ENCODE data around the gene DMD.

Gene DMD

GRCh38 chrX:31227250-31227649 is 1984.1 kb downstream of the DMD start:
- FAIRE-seq, result no peak
- no peak for DNase-seq (ENCODE audit: insufficient read length, low spot score)
- no peak for TF ChIP-seq POLR2A (IDR thresholded peaks at IDR 0.05; ENCODE audit: low read depth, low read length)

DNA sequence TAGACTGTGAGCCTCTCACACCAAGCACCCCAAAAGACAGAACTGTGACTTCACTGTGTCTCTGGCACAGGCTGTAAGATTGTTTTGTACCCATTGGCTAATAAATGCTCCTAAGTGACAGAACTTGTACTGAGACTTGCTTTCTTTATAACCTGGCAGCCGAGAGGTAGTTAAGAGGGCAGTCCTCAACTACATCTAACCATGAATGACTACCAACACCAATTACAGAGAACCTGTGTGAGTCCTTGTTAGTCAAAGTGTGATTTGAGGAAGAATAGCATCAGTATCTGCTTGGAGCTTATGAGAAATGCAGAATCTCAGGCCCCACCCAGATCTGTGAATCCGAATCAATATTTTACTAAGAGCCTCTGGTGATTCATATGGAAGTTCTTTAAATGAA is 1985.5 kb downstream of the DMD start:
- FAIRE-seq (no peak), DNase-seq (ENCODE audit: insufficient read length, low spot score) (no peak)
- no peak for TF ChIP-seq POLR2A (IDR thresholded peaks at IDR 0.05; ENCODE audit: low read depth, low read length)

DNA sequence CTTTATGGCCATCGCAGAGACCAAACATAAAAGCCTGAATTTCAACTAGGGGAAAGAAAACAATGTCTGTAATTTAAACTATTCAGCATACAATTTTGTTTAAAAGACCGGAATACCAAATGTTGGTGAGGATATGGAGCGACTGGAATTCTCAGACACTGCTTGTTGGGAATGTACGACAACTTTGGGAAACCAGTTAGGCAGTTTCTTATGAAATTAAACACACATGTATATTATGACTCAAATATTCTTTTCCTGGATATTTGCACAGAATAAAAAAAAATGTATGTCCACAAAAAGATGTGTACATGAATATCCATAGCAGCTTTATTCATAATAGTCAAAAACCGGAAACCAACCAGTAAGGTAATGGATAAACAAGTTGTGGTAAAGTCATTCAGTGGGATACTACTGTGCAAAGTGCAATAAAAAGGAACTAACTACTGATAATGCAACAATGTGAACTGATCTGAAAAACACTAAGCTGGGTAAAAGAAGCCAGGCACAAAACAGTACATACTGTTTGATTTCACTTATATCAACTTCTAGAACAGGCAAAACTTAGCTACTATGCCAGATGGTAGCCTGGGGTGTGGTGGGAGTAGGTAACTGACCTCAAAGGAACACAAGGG is 1986.9 kb downstream of the DMD start:
- TF ChIP-seq POLR2A (IDR thresholded peaks at IDR 0.05; ENCODE audit: low read depth, low read length), result no peak
- DNase-seq (ENCODE audit: insufficient read length, low spot score) (no peak), FAIRE-seq (no peak)

DNA sequence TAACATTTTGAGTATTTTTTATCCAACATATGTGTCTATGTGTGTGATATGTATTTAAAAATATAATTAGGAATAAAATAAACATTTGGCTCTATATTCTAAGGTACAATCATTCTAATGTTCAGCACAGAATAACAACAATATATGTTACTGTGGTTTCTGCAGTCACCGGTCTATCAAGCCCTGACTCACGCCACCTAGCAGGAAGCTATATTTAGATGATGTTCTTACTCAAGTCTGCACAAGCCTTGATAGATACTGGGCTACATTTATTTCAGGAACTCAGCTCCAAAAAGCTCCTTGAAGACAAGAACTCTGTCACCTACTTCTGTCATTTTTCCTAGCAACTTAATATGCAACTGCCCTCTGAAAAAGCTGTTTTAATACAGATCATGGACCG is 1987.5 kb downstream of the DMD start:
- no peak for FAIRE-seq
- TF ChIP-seq POLR2A (IDR thresholded peaks at IDR 0.05; ENCODE audit: low read depth, low read length), result no peak
- no peak for DNase-seq (ENCODE audit: insufficient read length, low spot score)

- no peak for FAIRE-seq
- no peak for TF ChIP-seq POLR2A (IDR thresholded peaks at IDR 0.05; ENCODE audit: low read depth, low read length)
These were observed 1988.4 kb downstream of the DMD start for GRCh38 chrX:31222946-31223345.

GRCh38 chrX:31219174-31219573 is 1992.2 kb downstream of the DMD start:
- DNase-seq (ENCODE audit: insufficient read length, low spot score) (no peak), FAIRE-seq (no peak)
- TF ChIP-seq POLR2A (IDR thresholded peaks at IDR 0.05; ENCODE audit: low read depth, low read length), result no peak

More at GRCh38 chrX:31222946-31223345, 1988.4 kb downstream of the DMD start:
- DNase-seq (ENCODE audit: insufficient read length, low spot score), result no peak

- no peak for DNase-seq (ENCODE audit: insufficient read length, low spot score)
- FAIRE-seq, result no peak
- no peak for TF ChIP-seq POLR2A (IDR thresholded peaks at IDR 0.05; ENCODE audit: low read depth, low read length)
These were observed 1994.3 kb downstream of the DMD start for GRCh38 chrX:31217084-31217483.

GRCh38 chrX:31215277-31215815 is 1996.0 kb downstream of the DMD start:
- TF ChIP-seq POLR2A (IDR thresholded peaks at IDR 0.05; ENCODE audit: low read depth, low read length), result no peak
- DNase-seq (ENCODE audit: insufficient read length, low spot score) (no peak), FAIRE-seq (no peak)

GRCh38 chrX:31213941-31214340 is 1997.4 kb downstream of the DMD start:
- TF ChIP-seq POLR2A (IDR thresholded peaks at IDR 0.05; ENCODE audit: low read depth, low read length), result no peak
- DNase-seq (ENCODE audit: insufficient read length, low spot score) (no peak), FAIRE-seq (no peak)

GRCh38 chrX:31212856-31213748 is 1998.2 kb downstream of the DMD start:
- no peak for TF ChIP-seq POLR2A (IDR thresholded peaks at IDR 0.05; ENCODE audit: low read depth, low read length)
- FAIRE-seq (no peak), DNase-seq (ENCODE audit: insufficient read length, low spot score) (no peak)

GRCh38 chrX:31209005-31209628 is 2002.2 kb downstream of the DMD start:
- TF ChIP-seq POLR2A (IDR thresholded peaks at IDR 0.05; ENCODE audit: low read depth, low read length), result no peak
- FAIRE-seq, result no peak
- DNase-seq (ENCODE audit: insufficient read length, low spot score), result no peak

DNA sequence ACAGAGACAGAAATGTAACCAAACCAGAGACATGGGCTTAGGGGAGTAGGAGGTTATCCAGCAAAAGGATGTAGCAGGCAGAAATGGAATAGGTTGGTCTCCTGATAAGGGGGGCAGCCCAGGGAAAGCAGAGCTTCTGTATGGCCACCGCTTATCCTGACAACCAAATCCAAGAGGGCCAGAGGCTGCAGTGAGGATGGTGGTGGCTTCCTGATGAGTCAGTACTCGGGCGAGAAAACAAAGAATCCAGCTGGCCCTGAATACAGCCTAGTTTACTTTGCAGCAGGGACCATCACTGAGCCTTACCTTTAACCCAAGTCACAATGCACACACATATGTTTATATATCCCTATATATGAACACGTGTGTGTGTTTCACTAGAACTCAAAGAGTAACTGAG is 2009.8 kb downstream of the DMD start:
- no peak for DNase-seq (ENCODE audit: insufficient read length, low spot score)
- no peak for TF ChIP-seq POLR2A (IDR thresholded peaks at IDR 0.05; ENCODE audit: low read depth, low read length)
- no peak for FAIRE-seq

DNA sequence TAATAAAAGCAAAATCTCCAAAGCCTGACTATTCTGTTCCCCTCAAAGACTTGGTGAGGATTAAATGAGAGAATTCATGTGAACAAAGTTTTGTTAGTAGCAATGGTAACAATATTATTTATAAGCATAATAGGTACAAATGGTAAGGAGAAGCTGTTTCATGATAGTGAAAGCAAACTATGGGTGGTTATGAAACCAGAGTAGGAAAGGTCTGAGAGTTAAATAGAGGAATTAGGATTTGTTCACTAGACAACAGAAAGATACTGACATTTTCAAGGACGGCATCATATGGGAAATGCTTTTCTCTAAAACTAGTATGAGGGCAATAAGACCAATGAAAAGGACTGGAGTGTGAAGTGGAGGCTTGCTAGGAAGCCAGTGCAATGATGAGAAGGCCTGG is 2010.9 kb downstream of the DMD start:
- no peak for TF ChIP-seq POLR2A (IDR thresholded peaks at IDR 0.05; ENCODE audit: low read depth, low read length)
- DNase-seq (ENCODE audit: insufficient read length, low spot score) (no peak), FAIRE-seq (no peak)

DNA sequence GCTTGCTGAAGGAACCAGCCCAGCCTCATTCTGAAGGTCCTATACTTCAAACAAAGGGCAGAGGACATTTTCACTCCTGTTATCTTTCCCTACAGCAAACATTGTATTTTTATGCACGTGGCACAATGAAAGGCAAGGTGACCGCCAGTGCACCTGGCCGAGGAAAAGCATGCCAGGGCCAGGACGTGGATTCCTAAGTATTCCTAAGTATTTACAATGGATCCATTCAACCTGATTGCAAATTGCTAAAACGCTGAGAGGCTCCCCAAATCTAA is 2011.6 kb downstream of the DMD start:
- TF ChIP-seq POLR2A (IDR thresholded peaks at IDR 0.05; ENCODE audit: low read depth, low read length), result no peak
- DNase-seq (ENCODE audit: insufficient read length, low spot score) (no peak), FAIRE-seq (no peak)

All from H54 (cell line).